Measurements from ENCODE around the gene SLC45A1.
A peak's percentile ranks its signal among the peaks of the same experiment; 100 is the strongest.

SLC45A1 gene

GRCh38 chr1:8312235-8313218, 5.4 kb upstream of the SLC45A1 start:
- peaks cover 4% of the 10 kb centered on the region for H3K4me1 ChIP-seq (ENCODE audit: insufficient read depth, low read length, poor library complexity, severe bottlenecking)
- no peak overlapping the region for H3K4me3 ChIP-seq (ENCODE audit: low read length, poor library complexity, severe bottlenecking)
- no peaks in the 10 kb centered on the region for H3K36me3 ChIP-seq (ENCODE audit: insufficient read depth, low read length)
- H3K9ac ChIP-seq (ENCODE audit: low read depth, low read length, poor library complexity, severe bottlenecking) = no peak overlapping the region
- no peak overlapping the region for H2AFZ ChIP-seq (ENCODE audit: low read length)
- no peak overlapping the region for H3K4me2 ChIP-seq (ENCODE audit: low read depth, low read length, poor library complexity, severe bottlenecking)
- H4K20me1 ChIP-seq (ENCODE audit: insufficient read depth, low read length, poor library complexity, severe bottlenecking) = no peaks in the 10 kb centered on the region
- H3K79me2 ChIP-seq (ENCODE audit: insufficient read depth, low read length) = no peaks in the 10 kb centered on the region
- TF ChIP-seq EZH2phosphoT487 (IDR thresholded peaks at IDR 0.05; ENCODE audit: borderline replicate concordance) = no peak
- no peak for TF ChIP-seq CTCF (conservative IDR thresholded peaks at IDR 0.05; ENCODE audit: low read length)
- H3K9me2 ChIP-seq (replicated peaks; ENCODE audit: low read depth, low read length) = no peaks in the 10 kb centered on the region
- no peaks in the 10 kb centered on the region for H3K9me3 ChIP-seq (ENCODE audit: insufficient read depth, low read depth, low read length)
- no peaks in the 10 kb centered on the region for H3F3A ChIP-seq (ENCODE audit: low read depth)
- no peaks in the 10 kb centered on the region for H3K27me3 ChIP-seq (ENCODE audit: insufficient read depth, low read length, poor library complexity, severe bottlenecking)

DNA sequence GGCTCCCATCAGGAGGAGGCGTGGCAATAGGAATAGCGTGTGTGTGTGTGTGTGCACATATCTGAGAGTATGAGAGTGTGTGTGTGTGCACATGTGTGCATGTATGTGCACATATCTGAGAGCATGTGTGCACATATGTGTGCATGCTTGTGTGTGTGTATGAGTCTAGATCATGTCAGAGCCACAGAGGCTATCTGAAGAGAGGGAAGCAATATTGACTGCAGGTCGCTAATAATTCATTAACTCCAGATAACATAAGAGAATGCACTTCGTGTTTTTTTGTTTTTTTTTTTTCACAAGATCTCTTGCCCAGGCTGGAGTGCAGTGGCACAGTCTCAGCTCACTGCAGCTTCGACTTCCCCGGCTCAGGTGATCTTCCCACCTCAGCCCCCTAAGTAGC, 4.7 kb upstream of the SLC45A1 start:
- Histone ChIP-seq H3K4me2 (ENCODE audit: low read depth, low read length, poor library complexity, severe bottlenecking) (no peak overlapping the region), H3K27me3 (ENCODE audit: insufficient read depth, low read length, poor library complexity, severe bottlenecking) (no peaks in the 10 kb centered on the region), H3K9ac (ENCODE audit: low read depth, low read length, poor library complexity, severe bottlenecking) (no peak overlapping the region), H3K4me3 (ENCODE audit: low read length, poor library complexity, severe bottlenecking) (no peak overlapping the region), H3K9me3 (ENCODE audit: insufficient read depth, low read depth, low read length) (no peaks in the 10 kb centered on the region), H3K79me2 (ENCODE audit: insufficient read depth, low read length) (no peaks in the 10 kb centered on the region), H3K4me1 (ENCODE audit: insufficient read depth, low read length, poor library complexity, severe bottlenecking) (peaks cover 4% of the 10 kb centered on the region), H3K36me3 (ENCODE audit: insufficient read depth, low read length) (no peaks in the 10 kb centered on the region), H3F3A (ENCODE audit: low read depth) (no peaks in the 10 kb centered on the region), H2AFZ (ENCODE audit: low read length) (no peak overlapping the region), H3K9me2 (replicated peaks; ENCODE audit: low read depth, low read length) (no peaks in the 10 kb centered on the region), H4K20me1 (ENCODE audit: insufficient read depth, low read length, poor library complexity, severe bottlenecking) (no peaks in the 10 kb centered on the region)
- TF ChIP-seq CTCF (conservative IDR thresholded peaks at IDR 0.05; ENCODE audit: low read length) (no peak), EZH2phosphoT487 (IDR thresholded peaks at IDR 0.05; ENCODE audit: borderline replicate concordance) (no peak)

- Histone ChIP-seq H3K36me3 (ENCODE audit: insufficient read depth, low read length) (no peaks in the 10 kb centered on the region), H3K4me1 (ENCODE audit: insufficient read depth, low read length, poor library complexity, severe bottlenecking) (peaks cover 4% of the 10 kb centered on the region), H4K20me1 (ENCODE audit: insufficient read depth, low read length, poor library complexity, severe bottlenecking) (no peaks in the 10 kb centered on the region), H3K4me3 (ENCODE audit: low read length, poor library complexity, severe bottlenecking) (no peak overlapping the region), H2AFZ (ENCODE audit: low read length) (peak overlapping the region; percentile 67; the same call in 1 of the 2 replicates), H3K9me2 (replicated peaks; ENCODE audit: low read depth, low read length) (no peaks in the 10 kb centered on the region), H3F3A (ENCODE audit: low read depth) (no peaks in the 10 kb centered on the region), H3K9ac (ENCODE audit: low read depth, low read length, poor library complexity, severe bottlenecking) (no peak overlapping the region), H3K4me2 (ENCODE audit: low read depth, low read length, poor library complexity, severe bottlenecking) (no peak overlapping the region), H3K27me3 (ENCODE audit: insufficient read depth, low read length, poor library complexity, severe bottlenecking) (no peaks in the 10 kb centered on the region), H3K79me2 (ENCODE audit: insufficient read depth, low read length) (no peaks in the 10 kb centered on the region), H3K9me3 (ENCODE audit: insufficient read depth, low read depth, low read length) (no peaks in the 10 kb centered on the region)
- TF ChIP-seq CTCF (conservative IDR thresholded peaks at IDR 0.05; ENCODE audit: low read length) (peak; percentile 77), EZH2phosphoT487 (IDR thresholded peaks at IDR 0.05; ENCODE audit: borderline replicate concordance) (no peak)
Measured at GRCh38 chr1:8314346-8315280, 3.3 kb upstream of the SLC45A1 start.

Data from Loucy (cell line).